Right atrium auricular region (tissue), 2 donors: ENCODE results near the gene AGPAT3. TPM values are rescaled to one million over a fixed set of nuclear protein-coding genes. Genes with fewer than 3 reads are reported as not detected.
A peak's percentile ranks its signal among the peaks of the same experiment; 100 is the strongest.

Experiments
- DNase-seq: peaks from one replicate; pipeline ENCODE4 v3.0.0-alpha.2; 2019; ENCODE audit warnings: low spot score
- H3K27ac ChIP-seq, 2 donors: fragments of 200-600 bp; sonication (generic); 1 replicate in 1 of 2; 2 replicates in 1 of 2; pipeline ENCODE4 v1.5.1; 2016 to 2019
- H3K27me3 ChIP-seq, 2 donors: fragments of 200-600 bp; sonication (generic); one replicate each; pipeline versions ENCODE4 v1.5.1 to v1.6.0; 2017 to 2019
- H3K36me3 ChIP-seq: fragments of 200-600 bp; sonication (generic); one replicate; pipeline ENCODE4 v1.5.1; 2016
- H3K4me1 ChIP-seq, 2 donors: fragments of 200-600 bp; sonication (generic); one replicate each; pipeline versions ENCODE4 v1.5.1 to v1.6.0; 2017 to 2019
- H3K4me3 ChIP-seq, 2 donors: fragments of 200-600 bp; sonication (generic); 1 replicate in 1 of 2; 2 replicates in 1 of 2; pipeline ENCODE4 v1.5.1; 2017 to 2019; ENCODE audit warnings: mild to moderate bottlenecking in 1 of 2, moderate library complexity in 1 of 2
- H3K9me3 ChIP-seq, 2 donors: fragments of 200-600 bp; sonication (generic); one replicate each; pipeline ENCODE4 v1.5.1; 2019
- CTCF ChIP-seq, 2 donors: fragments of 200-600 bp; sonication (generic); IDR thresholded peaks; one replicate each; pipeline ENCODE4 v1.5.1; 2019; ENCODE audit warnings: antibody characterized with exemption in 2 of 2
- total RNA-seq, 2 donors: library from RNA; depleted of rRNA; stranded (reverse); fragments of >200 nt; gene quantifications; one replicate each; pipeline ENCODE4 v1.1.0, GENCODE V29; 2016

The AGPAT3 gene
- total RNA-seq, 2 donors from 2014 or later, result 41.3 to 42.5 TPM

DNA sequence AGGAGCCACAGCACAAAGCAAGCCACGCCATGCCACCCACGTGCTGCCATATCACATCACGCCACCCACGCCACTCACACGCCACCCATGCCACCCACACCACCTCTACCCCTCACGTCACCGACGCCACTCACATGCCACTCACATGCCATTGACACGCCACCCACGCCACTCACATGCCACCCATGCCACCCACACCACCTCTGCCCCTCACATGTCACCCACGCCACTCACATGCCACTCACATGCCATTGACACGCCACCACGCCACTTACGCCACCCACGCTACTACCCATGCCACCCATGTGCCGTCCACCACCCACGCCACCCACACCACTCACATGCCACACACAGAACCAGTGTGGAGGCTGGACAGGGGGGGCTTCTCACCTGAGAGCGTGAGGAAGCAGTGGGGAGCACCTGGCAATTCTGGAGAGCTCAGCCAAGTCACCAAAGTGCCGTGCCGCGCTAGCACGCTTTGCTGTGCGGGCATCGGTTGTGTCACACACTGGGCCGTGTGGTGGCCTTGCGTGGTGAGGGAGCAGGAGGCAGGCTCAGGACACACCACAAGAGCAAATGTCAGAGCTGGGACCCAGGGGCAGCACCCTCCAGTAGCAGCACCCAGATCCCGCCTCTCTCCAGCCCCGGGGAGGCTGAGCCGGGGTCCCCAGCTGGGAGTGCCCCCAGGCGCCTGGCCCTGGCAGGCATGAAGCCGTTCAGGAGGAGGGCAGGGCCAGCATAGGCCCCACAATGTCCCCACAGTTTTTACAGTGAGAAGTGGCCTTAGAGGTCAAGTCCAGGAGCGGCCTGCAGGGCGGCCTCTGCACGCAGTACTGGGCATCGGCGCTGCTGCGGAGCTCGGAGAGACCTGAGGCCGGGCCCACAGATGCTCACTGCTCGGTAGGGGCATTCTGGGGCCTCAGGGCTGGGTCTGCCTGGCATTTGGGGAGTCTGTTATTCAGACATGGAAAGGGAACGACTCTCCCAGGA lies 70.0 kb downstream of the AGPAT3 start:
- no peak for TF ChIP-seq CTCF (IDR thresholded peaks at IDR 0.05)
- H3K36me3 ChIP-seq, result no peaks in the 10 kb centered on the region
- no peak overlapping the region for H3K4me3 ChIP-seq
- no peak for DNase-seq
- H3K9me3 ChIP-seq, result no peaks in the 10 kb centered on the region
- no peaks in the 10 kb centered on the region for H3K27me3 ChIP-seq
- H3K4me1 ChIP-seq, result peaks cover 0 to 42% of the 10 kb centered on the region in 2 donors
- H3K27ac ChIP-seq, result peak overlapping the region in 1 of 2 donors; percentile 72

GRCh38 chr21:43935711-43936110 lies 70.7 kb downstream of the AGPAT3 start:
- H3K27ac ChIP-seq, result peak overlapping the region; percentile 56 to 72
- no peak overlapping the region for H3K4me3 ChIP-seq
- no peaks in the 10 kb centered on the region for H3K27me3 ChIP-seq
- no peak for DNase-seq
- H3K4me1 ChIP-seq, result peaks cover 0 to 35% of the 10 kb centered on the region in 2 donors
- H3K9me3 ChIP-seq, result no peaks in the 10 kb centered on the region
- H3K36me3 ChIP-seq, result no peaks in the 10 kb centered on the region
- TF ChIP-seq CTCF (IDR thresholded peaks at IDR 0.05), result no peak

GRCh38 chr21:43936247-43936967 lies 71.4 kb downstream of the AGPAT3 start:
- Histone ChIP-seq H3K4me1 (peaks cover 0 to 31% of the 10 kb centered on the region in 2 donors), H3K36me3 (no peaks in the 10 kb centered on the region), H3K27me3 (no peaks in the 10 kb centered on the region), H3K4me3 (no peak overlapping the region), H3K9me3 (no peaks in the 10 kb centered on the region), H3K27ac (peak overlapping the region; percentile 56 to 72)
- DNase-seq, result no peak
- TF ChIP-seq CTCF (IDR thresholded peaks at IDR 0.05), result no peak

GRCh38 chr21:43937051-43937832 lies 72.2 kb downstream of the AGPAT3 start:
- Histone ChIP-seq H3K4me3 (no peak overlapping the region), H3K36me3 (no peaks in the 10 kb centered on the region), H3K27ac (peak overlapping the region; percentile 56 to 72), H3K4me1 (peaks cover 0 to 31% of the 10 kb centered on the region in 2 donors), H3K27me3 (no peaks in the 10 kb centered on the region), H3K9me3 (no peaks in the 10 kb centered on the region)
- no peak for TF ChIP-seq CTCF (IDR thresholded peaks at IDR 0.05)
- no peak for DNase-seq

DNA sequence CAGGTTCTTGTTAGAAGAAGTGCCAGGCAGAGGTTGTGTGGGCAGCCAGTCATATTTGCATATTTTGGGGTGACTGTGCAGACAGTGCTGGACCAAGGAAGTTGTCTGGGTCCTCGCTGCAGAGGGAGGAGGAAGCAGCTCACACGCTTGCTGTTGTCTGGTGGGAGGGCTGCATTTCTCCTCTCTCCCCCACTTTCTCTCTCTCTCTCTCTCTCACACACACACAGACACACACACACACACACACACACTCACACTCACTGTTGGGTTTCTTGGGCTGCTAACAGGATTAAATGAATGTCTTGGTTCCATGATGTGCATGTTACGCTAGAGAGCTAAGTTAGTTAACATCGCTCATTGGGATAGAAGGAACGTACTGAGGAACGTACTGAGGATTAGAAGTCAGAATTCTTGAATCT lies 72.9 kb downstream of the AGPAT3 start:
- H3K4me1 ChIP-seq, result peaks cover 0 to 31% of the 10 kb centered on the region in 2 donors
- no peaks in the 10 kb centered on the region for H3K36me3 ChIP-seq
- TF ChIP-seq CTCF (IDR thresholded peaks at IDR 0.05), result no peak
- no peak overlapping the region for H3K4me3 ChIP-seq
- no peak for DNase-seq
- H3K27me3 ChIP-seq, result no peaks in the 10 kb centered on the region
- H3K27ac ChIP-seq, result no peak overlapping the region
- no peaks in the 10 kb centered on the region for H3K9me3 ChIP-seq
